Right cardiac atrium (tissue), 5 donors: ENCODE results near the gene ATP8B3. TPM values are rescaled to one million over a fixed set of nuclear protein-coding genes. Genes with fewer than 3 reads are reported as not detected.
A peak's percentile ranks its signal among the peaks of the same experiment; 100 is the strongest.

ENCODE experiments used
- ATAC-seq, 2 donors: fragments of 200-7000 bp; cut with Tn5 transposase; one replicate each; pipeline versions ENCODE4 v1.8.0 to v1.9.1; 2020; ENCODE audit warnings: moderate library complexity in 2 of 2, mild to moderate bottlenecking in 1 of 2
- DNase-seq, 3 donors: peaks; one replicate each; pipeline ENCODE4 v3.0.0-alpha.2; 2020
- H3K27ac ChIP-seq: one replicate; pipeline ENCODE4 v1.5.1; 2013; ENCODE audit warnings: mild to moderate bottlenecking, low read length, control low read depth, moderate library complexity
- H3K27me3 ChIP-seq: one replicate; pipeline ENCODE4 v1.6.1; 2013; ENCODE audit not compliant: control insufficient read depth, insufficient read depth
- H3K4me1 ChIP-seq: one replicate; pipeline ENCODE4 v1.6.1; 2013; ENCODE audit warnings: low read length; ENCODE audit not compliant: control insufficient read depth, insufficient read depth
- H3K4me3 ChIP-seq: one replicate; pipeline ENCODE4 v1.5.1; 2013; ENCODE audit warnings: low read length, control low read depth
- H3K9me3 ChIP-seq: one replicate; pipeline ENCODE4 v1.6.1; 2013; ENCODE audit warnings: low read length; ENCODE audit not compliant: control insufficient read depth
- WGBS: extraction: QIAGEN DNeasy Blood & Tissue Kit; methylation state at CpG from one replicate; pipeline ENCODE4 v1.1.7; 2013; 5-methylcytosine and 5-hydroxymethylcytosine counted together
- intact Hi-C, 4 donors: fragments of 100-400 bp; cut with DNase I; formaldehyde crosslinking; loops; one replicate each; pipeline versions ENCODE4 v1.11.0 to v1.14.0; 2022 to 2023
- long read RNA-seq, 4 donors: library from polyadenylated mRNA; unstranded; transcript quantifications; one replicate each; pipeline ENCODE4 v2.0.0, GENCODE V29; 2020 to 2021
- polyA plus RNA-seq: library from polyadenylated mRNA; stranded (reverse); fragments of 200-250 nt; gene quantifications from one replicate; pipeline ENCODE4 v1.2.3, GENCODE V29; 2013
- total RNA-seq, 4 donors: library from RNA; stranded (reverse); fragmentation: NEBNext Ultra II Directional; extraction: Animal tissue kit (Norgen Biotek cat#: 25700); gene quantifications; one replicate each; pipeline ENCODE4 v1.2.1, GENCODE V29; 2021
- donor health status: healthy with polysubstance abuse.
- donor health status: DM: no; HTN: yes; CAD: no.
- donor health status: DM: no; HTN: no; CAD: no.
- donor health status: DM: no; HTN: yes; CAD: no; lungs with severe emphysema.
- donor health status: DM: yes; HTN: yes; CAD: no.

Gene ATP8B3, protein sequence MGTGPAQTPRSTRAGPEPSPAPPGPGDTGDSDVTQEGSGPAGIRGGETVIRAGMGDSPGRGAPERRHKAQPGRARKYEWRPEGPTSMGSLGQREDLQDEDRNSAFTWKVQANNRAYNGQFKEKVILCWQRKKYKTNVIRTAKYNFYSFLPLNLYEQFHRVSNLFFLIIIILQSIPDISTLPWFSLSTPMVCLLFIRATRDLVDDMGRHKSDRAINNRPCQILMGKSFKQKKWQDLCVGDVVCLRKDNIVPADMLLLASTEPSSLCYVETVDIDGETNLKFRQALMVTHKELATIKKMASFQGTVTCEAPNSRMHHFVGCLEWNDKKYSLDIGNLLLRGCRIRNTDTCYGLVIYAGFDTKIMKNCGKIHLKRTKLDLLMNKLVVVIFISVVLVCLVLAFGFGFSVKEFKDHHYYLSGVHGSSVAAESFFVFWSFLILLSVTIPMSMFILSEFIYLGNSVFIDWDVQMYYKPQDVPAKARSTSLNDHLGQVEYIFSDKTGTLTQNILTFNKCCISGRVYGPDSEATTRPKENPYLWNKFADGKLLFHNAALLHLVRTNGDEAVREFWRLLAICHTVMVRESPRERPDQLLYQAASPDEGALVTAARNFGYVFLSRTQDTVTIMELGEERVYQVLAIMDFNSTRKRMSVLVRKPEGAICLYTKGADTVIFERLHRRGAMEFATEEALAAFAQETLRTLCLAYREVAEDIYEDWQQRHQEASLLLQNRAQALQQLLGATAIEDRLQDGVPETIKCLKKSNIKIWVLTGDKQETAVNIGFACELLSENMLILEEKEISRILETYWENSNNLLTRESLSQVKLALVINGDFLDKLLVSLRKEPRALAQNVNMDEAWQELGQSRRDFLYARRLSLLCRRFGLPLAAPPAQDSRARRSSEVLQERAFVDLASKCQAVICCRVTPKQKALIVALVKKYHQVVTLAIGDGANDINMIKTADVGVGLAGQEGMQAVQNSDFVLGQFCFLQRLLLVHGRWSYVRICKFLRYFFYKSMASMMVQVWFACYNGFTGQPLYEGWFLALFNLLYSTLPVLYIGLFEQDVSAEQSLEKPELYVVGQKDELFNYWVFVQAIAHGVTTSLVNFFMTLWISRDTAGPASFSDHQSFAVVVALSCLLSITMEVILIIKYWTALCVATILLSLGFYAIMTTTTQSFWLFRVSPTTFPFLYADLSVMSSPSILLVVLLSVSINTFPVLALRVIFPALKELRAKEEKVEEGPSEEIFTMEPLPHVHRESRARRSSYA (N-terminal part only)
- total RNA-seq (1 to 10 TPM in 3 of 4 donors, under 1 TPM in 1; 0.53 to 1.9 (median 1.5) TPM), polyA plus RNA-seq (0.97 TPM)
- long read RNA-seq, donor 1, partial matches to known transcripts: 3 of 4 reads
- long read RNA-seq, donor 1, other reads (novel, unspliced or antisense): 1 of 4 reads
- long read RNA-seq, donor 2, partial matches to known transcripts: 0 of 1 reads
- long read RNA-seq, donor 2, other reads (novel, unspliced or antisense): 1 of 1 reads
- long read RNA-seq, donor 3, partial matches to known transcripts: 4 of 4 reads
- long read RNA-seq, donor 3, other reads (novel, unspliced or antisense): 0 of 4 reads
- long read RNA-seq, donor 4, partial matches to known transcripts: 0 of 1 reads
- long read RNA-seq, donor 4, other reads (novel, unspliced or antisense): 1 of 1 reads

DNA sequence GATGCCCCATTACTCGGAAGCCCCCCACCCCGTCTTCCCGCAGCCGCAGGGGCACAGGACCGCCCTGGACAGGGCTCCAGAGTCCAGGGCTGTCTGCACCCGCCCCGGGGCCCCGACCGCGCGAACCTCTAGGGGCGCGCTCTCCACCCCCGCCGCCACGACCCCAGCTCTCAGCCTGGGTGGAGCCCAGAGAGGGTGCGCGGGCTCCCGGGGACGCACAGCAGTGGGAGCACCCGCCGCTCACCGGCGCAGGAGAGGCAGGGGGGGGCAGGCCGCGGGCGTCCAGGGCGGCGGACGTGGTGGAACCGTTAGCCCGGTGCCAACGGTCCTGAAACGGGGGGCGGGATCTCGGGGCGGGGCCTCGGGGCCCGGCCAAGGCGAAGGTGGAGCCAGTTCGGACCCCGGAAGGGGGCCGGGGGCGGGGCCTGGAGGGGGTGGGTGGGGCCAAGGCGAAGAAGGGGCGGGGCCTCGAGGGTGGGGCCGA lies at the start of gene ATP8B3:
TSS of gene ATP8B3 (minus strand) at position 335 of the 484 bp plus-strand sequence. CDS start 540 bp downstream, outside the sequence.
- no peak for DNase-seq
- Histone ChIP-seq H3K9me3 (no peaks in the 10 kb centered on the region), H3K4me1 (peaks cover 3% of the 10 kb centered on the region), H3K27ac (peak within 1 kb of the TSS; percentile 40), H3K4me3 (peak within 1 kb of the TSS; percentile 59), H3K27me3 (no peaks in the 10 kb centered on the region)
- intact Hi-C loops: no loop called here
- no peak for ATAC-seq
- 2% methylated on average over 48 of the region's 48 CpGs for WGBS

DNA sequence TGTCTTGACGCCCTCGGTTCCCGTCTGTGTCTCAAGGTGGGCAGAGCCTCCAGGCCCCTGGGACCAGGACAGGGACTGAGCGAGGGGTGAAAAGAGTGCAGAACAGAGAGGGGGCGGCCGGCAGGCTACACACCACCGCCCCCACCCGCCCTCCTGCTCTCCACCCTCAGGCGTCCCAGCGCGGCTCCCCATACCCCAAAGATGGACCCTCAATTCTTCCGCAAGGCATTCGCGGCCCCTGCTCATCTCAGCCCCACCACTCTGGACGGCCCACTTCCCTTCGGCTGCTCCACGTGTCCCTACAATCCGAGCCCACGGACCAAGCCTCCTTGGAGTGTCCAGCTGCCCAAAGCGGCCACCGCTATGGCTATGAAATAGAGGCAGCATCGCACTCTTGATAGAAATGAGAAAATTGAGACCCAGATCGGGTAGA lies 49.5 kb upstream of the ATP8B3 start:
- ATAC-seq (no peak), DNase-seq (peak in 2 of 3 donors; percentile 55 to 67)
- intact Hi-C loops: loop anchor here in 1 of 4 donors (10.0 kb wide), 1 partner anchor 213 kb away; no protein-coding TSS in a partner anchor
- WGBS: 37% methylated on average over 23 of the region's 23 CpGs
- no peaks in the 10 kb centered on the region for H3K27me3 ChIP-seq
- peak overlapping the region; percentile 95 for H3K4me3 ChIP-seq
- H3K27ac ChIP-seq: no peak overlapping the region
- H3K4me1 ChIP-seq: peaks cover 11% of the 10 kb centered on the region
- no peaks in the 10 kb centered on the region for H3K9me3 ChIP-seq

DNA sequence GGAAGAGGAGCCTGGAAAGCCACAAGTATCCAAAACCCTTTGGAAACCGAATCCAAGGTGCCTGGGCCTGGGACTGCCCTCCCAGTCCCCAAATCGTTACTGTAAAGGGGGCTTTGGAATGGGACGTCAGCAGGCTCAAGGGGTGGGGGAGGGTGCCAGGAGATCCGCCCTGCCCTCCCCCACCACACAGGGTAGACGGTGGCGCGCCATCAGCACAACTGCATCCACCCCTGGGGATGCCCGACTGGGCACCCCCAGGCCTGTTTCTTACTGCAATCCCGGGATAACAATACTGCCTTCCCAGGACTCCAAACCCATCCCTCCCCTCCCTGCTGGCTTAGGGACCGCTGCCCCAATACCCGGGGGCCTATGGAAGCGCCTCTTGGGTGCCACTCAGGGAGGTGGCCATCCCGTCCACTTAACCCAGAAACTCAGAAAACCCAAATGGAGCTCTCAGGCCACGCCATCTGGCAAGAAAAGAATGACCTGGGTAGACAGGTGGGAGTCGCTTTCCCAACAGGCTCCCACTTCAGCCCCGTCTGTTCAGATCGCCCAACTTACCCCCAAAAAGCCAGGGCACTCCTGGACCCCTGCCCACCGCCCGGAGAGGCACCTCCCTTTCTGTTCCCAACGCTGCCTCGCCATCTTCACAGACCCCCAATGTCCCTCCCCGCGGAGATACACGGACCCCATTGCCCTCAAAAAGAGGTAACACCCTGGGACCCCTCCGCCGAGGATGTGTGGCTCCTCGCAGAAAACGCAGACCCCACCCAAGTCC lies 48.9 kb upstream of the ATP8B3 start:
- no peak overlapping the region for H3K27ac ChIP-seq
- DNase-seq (peak in 2 of 3 donors; percentile 32 to 64), ATAC-seq (no peak)
- no peaks in the 10 kb centered on the region for H3K27me3 ChIP-seq
- peaks cover 11% of the 10 kb centered on the region for H3K4me1 ChIP-seq
- WGBS: 61% methylated on average over 28 of the region's 28 CpGs
- H3K4me3 ChIP-seq: no peak overlapping the region
- H3K9me3 ChIP-seq: no peaks in the 10 kb centered on the region
- intact Hi-C loops: loop anchor here in 1 of 4 donors (10.0 kb wide), 1 partner anchor 214 kb away; no protein-coding TSS in a partner anchor

DNA sequence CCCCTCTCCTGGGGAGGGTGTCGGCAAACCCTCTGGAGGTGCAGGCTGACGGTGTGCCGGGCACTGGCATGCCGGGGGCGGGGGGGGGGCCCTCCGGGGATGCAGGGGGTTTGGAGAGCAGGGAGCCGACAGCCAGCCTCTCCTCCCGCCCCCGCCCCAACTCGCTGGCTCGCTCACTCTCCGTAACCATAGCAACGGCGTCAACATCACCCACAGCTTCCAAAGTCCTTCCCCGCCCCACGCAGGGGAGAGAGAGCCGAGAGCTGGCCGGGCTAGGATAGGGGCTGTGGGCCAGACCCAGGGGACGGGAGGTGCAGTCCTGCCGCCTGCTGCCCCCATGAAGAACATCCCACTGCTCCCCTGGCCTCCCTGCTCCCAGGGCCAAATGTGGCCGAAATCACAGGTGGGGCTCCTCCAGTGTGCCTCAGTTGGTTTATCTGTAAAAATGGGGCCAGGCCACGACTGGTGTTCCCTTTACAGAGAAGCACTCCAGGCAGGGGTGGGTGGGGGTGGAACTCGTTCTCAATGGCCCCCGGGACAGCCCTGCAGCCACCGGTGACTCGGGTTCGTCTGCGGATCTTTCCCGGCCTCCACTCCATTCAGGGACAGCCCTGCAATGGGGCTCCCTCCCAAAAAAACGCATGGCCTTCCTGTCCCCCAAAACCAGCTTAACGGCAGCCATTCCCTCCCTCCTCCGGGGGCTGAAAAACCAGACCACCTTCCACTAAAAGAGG lies 48.1 kb upstream of the ATP8B3 start:
- peaks cover 11% of the 10 kb centered on the region for H3K4me1 ChIP-seq
- 23% methylated on average over 32 of the region's 32 CpGs for WGBS
- ATAC-seq (no peak), DNase-seq (peak; percentile 77 to 89 (median 86))
- no peaks in the 10 kb centered on the region for H3K27me3 ChIP-seq
- H3K27ac ChIP-seq: no peak overlapping the region
- no peak overlapping the region for H3K4me3 ChIP-seq
- intact Hi-C loops: loop anchor here in 1 of 4 donors (10.0 kb wide), 1 partner anchor 215 kb away; no protein-coding TSS in a partner anchor
- H3K9me3 ChIP-seq: no peaks in the 10 kb centered on the region

DNA sequence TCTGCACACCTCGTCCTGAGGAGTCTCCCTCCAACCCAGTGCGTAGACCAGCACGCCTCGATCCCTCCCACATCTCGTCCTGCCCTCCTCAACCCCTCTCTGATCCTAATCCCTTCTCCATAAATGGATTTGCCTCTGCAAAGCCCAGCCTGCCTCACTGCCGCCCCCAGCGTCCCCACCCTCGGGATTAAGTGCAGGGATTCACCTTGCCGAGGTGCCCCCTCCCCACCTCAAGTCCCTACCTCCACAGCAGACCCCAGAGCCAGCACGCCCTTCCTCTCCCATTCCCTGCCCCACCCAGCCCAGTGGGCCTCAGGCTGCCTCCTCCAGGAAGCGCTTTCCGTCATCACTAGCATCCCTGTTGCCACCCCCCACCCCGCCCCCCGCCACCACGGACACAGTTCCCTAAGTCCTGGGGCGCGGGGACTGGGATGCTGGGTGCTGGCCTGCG lies 47.3 kb upstream of the ATP8B3 start:
- WGBS: 57% methylated on average over 18 of the region's 18 CpGs
- intact Hi-C loops: no loop called here
- H3K9me3 ChIP-seq: no peaks in the 10 kb centered on the region
- DNase-seq (peak in 1 of 3 donors; percentile 68), ATAC-seq (no peak)
- peaks cover 11% of the 10 kb centered on the region for H3K4me1 ChIP-seq
- H3K4me3 ChIP-seq: no peak overlapping the region
- no peaks in the 10 kb centered on the region for H3K27me3 ChIP-seq
- no peak overlapping the region for H3K27ac ChIP-seq

DNA sequence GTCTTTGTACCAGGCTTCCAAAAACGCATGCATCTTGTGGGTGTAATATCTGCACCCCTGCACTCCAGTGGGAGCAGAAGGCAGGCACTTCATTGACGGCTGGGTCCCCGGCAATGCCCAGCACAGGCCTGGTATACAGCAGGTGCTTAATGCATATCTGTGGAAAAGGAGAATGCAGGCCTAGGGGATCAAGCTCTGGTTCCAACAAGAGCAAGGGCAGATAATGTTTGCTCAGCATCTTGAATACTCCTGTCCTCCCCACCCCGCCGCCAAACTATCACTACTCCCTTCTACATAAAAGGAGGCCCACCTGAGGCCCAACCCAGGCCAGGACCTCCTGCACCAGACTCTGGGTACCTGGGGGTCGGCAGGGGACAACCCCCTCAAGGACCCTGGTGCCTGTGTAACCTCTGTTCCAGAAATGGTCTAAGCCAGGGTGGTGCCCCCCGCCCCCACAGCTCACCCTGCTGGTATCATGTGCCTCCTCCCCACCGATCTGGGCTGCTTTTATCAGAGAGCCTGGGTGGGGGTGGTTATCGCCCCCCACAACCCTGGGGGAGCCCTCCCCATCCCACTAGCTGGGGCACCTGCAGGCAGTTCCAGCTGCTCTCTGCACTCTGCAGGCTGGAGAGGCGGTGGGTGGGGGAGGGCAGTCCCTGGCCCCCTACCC lies 46.5 kb upstream of the ATP8B3 start:
- Histone ChIP-seq H3K4me1 (peaks cover 11% of the 10 kb centered on the region), H3K27ac (no peak overlapping the region), H3K9me3 (no peaks in the 10 kb centered on the region), H3K27me3 (no peaks in the 10 kb centered on the region), H3K4me3 (no peak overlapping the region)
- 67% methylated on average over 10 of the region's 10 CpGs for WGBS
- no peak for ATAC-seq
- intact Hi-C loops: no loop called here
- DNase-seq: peak in 1 of 3 donors; percentile 56

DNA sequence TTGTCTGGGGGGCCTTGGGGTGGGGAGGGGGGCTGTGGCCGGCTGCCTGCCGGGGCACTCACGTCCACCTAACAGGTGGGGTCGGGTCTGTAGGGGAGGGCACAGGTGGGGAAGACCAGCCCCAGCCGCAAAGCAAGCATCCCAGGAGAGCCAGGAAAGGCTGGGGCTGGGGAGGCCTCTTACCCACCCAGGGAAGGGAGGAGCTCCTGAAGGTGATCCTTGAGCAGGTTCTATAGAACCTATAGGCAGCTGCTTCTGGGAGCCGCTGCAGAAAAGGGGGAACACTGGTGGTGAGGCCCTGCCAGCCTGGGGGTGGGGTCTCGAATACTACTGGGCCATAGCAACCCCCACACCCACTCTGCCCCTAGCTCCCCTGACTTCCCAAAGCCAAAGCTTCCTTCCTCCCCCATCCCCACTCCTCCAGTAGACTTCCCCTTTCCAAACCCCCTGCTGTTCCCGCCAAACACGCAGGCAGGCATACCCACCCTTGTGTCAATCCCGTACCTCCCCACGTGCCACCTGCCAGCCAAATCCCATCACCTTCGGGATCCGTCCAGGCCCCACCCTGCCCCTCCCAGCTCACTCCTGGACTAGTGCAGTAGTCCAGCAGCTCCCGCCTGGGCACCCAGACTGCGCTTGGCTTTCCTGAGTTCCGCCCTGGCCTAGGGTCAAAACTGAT lies 45.7 kb upstream of the ATP8B3 start:
- peak in 1 of 3 donors; percentile 67 for DNase-seq
- peak overlapping the region; percentile 50 for H3K27ac ChIP-seq
- no peaks in the 10 kb centered on the region for H3K9me3 ChIP-seq
- no peak for ATAC-seq
- peaks cover 11% of the 10 kb centered on the region for H3K4me1 ChIP-seq
- no peak overlapping the region for H3K4me3 ChIP-seq
- no peaks in the 10 kb centered on the region for H3K27me3 ChIP-seq
- 61% methylated on average over 16 of the region's 16 CpGs for WGBS
- intact Hi-C loops: no loop called here
